ENCODE measurements around the gene ZSWIM7.
"Not testable (repeated sequence)": the region's sequence is repeated elsewhere in the genome, so short reads cannot be mapped to it uniquely, and the experiment has no call there.

The ZSWIM7 gene

DNA sequence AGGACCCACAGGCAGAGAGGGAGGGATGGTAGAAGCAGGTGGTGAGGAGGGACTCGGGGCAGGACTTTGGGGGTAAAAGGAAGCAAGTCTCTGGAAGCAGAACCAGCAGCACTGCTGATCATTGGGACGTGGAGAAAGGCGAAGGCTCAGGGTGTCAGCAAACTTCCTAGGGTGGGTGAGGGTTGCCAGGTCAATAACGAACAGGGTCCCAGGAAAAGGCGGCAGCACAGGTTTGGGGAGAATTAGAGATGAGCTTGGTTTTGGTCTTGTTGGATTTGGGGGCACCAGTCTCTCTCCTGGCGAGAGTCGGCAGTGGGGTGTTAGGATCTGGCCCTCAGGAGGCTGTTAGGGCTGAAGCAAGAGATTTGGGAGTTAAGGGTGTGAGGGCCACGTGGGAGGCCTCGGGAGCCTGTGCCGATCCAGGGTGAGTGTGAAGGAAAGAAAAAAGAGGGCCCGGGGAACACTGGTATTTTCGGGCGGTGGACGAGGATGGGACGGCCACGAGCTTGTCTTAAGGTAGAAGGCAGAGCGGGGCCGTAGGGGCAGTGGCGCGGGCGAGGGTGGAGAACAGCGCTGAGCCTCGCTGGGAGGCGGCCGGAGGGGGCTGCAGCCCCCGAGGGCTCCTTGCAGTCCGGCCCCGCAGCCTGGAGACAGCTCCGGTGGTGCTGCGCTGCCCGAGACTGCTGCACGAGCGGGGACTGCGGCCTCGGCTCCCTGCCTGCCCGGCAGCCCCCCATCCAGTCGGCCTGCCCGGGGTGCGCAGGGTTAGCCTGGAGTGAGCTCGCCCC lies 55.3 kb downstream of the ZSWIM7 start:
- no peak for DNase-seq (ENCODE audit: low spot score)
- ChIA-PET CTCF (interaction anchor here (0.5 to 2.4 kb wide), 7 partner anchors 11 to 720 kb away, joined by 3 to 12 read pairs (median 3); partner anchors contain the start of genes TTC19 and ZSWIM7), POLR2A (ENCODE audit: low non-redundant PET) (no interaction called here)
- TF ChIP-seq CTCF (conservative IDR thresholded peaks at IDR 0.05; ENCODE audit: low read depth): no peak
- peak overlapping the region; percentile 100 for H3K27ac ChIP-seq

DNA sequence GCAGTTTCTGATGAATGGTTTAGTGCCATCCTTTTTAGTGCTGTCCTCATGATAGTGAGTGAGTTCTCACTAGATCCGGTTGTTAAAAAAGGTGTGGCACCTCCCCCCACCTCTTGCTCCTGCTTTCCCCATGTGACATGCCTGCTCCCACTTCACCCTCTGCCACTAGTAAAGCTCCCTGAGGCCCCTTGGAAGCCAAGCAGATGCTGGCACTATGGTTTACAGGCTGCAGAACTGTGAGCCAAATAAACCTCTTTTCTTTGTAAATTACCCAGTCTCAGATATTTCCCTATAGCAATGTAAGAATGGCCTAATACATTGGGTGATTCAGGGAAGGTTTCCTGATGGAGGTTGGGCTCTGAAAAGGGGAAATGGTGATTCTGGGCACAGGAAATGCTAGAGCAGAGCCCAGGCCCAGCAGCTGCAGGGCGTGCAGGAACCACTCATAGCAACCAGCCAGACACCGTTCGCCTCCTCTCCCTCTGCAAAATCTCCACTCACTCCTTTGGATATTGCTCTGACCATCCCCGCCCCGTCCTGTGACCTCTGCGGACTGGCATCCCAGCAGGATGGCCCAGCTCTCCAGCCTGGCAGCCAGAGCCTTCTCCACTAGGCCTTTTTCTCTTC lies 57.2 kb downstream of the ZSWIM7 start:
- CTCF ChIA-PET: interaction anchor here (0.5 kb wide), 1 partner anchor 31 kb away, joined by 3 read pairs; no protein-coding TSS in a partner anchor
- no peak for TF ChIP-seq CTCF (conservative IDR thresholded peaks at IDR 0.05; ENCODE audit: low read depth)

DNA sequence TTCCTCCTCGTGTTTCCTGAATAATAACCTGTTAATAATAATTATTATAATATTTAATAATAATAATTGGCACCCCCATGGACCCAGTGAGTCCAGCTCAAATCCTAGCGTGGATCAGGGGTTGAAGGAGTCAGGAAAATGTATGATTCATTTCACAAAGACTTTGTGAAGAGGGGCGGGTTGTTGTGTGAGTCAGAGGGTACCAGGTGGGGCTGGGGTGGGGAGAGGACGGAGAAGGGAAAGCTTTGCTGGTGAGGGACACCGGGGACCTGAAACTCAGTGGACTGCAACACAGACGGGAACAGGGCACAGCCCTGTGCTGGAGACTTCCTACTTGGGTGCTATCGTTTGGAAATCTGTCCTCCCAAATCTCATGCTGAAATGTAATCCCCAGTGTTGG lies 57.7 kb downstream of the ZSWIM7 start:
- POLR2A ChIA-PET (ENCODE audit: low non-redundant PET): no interaction called here
- H3K27ac ChIP-seq: peak overlapping the region; percentile 61
- CTCF ChIA-PET: no interaction called here
- no peak for TF ChIP-seq CTCF (conservative IDR thresholded peaks at IDR 0.05; ENCODE audit: low read depth)
- DNase-seq (ENCODE audit: low spot score): peak; percentile 62

More for the DNA sequence above, 57.2 kb downstream of the ZSWIM7 start:
- peak overlapping the region; percentile 61 for H3K27ac ChIP-seq
- POLR2A ChIA-PET (ENCODE audit: low non-redundant PET): no interaction called here
- no peak for DNase-seq (ENCODE audit: low spot score)

DNA sequence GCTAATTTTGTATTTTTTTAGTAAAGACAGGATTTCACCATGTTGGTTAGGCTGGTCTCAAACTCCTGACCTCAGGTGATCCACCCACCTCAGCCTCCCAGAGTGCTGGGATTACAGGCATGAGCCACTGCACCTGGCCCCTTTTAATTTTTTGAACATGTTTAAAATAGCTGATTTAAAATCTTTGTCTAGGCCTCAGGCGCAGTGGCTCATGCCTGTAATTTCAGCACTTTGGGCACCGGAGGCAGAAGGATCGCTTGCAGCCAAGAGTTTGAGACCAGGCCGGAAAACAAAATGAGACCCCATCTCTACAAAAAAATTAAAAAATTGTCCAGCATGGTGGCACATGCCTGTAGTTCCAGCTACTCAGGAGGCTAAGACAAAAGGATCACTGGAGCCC lies 63.0 kb downstream of the ZSWIM7 start:
- CTCF ChIA-PET: interaction anchor here (0.5 kb wide), 1 partner anchor 205 kb away, joined by 6 read pairs; no protein-coding TSS in a partner anchor
- H3K27ac ChIP-seq; DNase-seq (ENCODE audit: low spot score); POLR2A ChIA-PET (ENCODE audit: low non-redundant PET): not testable (repeated sequence)

DNA sequence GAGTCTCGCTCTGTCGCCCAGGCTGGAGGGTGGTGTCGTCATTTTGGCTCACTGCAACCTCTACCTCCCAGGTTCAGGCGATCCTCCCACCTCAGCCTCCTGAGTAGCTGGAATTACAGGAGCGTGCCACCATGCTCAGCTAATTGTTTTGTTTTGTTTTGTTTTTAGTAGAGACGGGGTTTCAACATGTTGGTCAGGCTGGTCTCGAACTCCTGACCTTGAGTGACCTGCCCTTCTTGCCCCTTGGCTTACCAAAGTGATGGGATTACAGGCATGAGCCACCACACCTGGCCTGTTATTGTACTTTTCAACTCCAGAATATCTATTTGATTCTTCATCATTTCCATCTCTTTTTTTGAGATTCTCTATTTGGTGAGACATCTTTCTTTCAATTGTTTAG lies 63.6 kb downstream of the ZSWIM7 start:
- CTCF ChIA-PET: interaction anchor here (0.5 kb wide), 1 partner anchor 205 kb away, joined by 6 read pairs; no protein-coding TSS in a partner anchor

GRCh38 chr17:15934866-15935265 lies 64.6 kb downstream of the ZSWIM7 start:
- POLR2A ChIA-PET (ENCODE audit: low non-redundant PET): no interaction called here
- no peak overlapping the region for H3K27ac ChIP-seq
- TF ChIP-seq CTCF (conservative IDR thresholded peaks at IDR 0.05; ENCODE audit: low read depth): no peak
- no peak for DNase-seq (ENCODE audit: low spot score)
- CTCF ChIA-PET: no interaction called here

More for the DNA sequence above, 63.6 kb downstream of the ZSWIM7 start:
- H3K27ac ChIP-seq: no peak overlapping the region
- no peak for TF ChIP-seq CTCF (conservative IDR thresholded peaks at IDR 0.05; ENCODE audit: low read depth)
- POLR2A ChIA-PET (ENCODE audit: low non-redundant PET): no interaction called here
- no peak for DNase-seq (ENCODE audit: low spot score)

GRCh38 chr17:15931394-15931793 lies 68.1 kb downstream of the ZSWIM7 start:
- DNase-seq (ENCODE audit: low spot score): no peak
- no peak overlapping the region for H3K27ac ChIP-seq
- CTCF ChIA-PET: interaction anchor here (0.6 kb wide), 1 partner anchor 132 kb away, joined by 5 read pairs; no protein-coding TSS in a partner anchor
- POLR2A ChIA-PET (ENCODE audit: low non-redundant PET): no interaction called here
- TF ChIP-seq CTCF (conservative IDR thresholded peaks at IDR 0.05; ENCODE audit: low read depth): no peak
